ENCODE data around the gene MBNL1.

The MBNL1 gene

GRCh38 chr3:152313914-152314313 is 45.2 kb downstream of the MBNL1 start:
- TF ChIP-seq, protein P1, sequence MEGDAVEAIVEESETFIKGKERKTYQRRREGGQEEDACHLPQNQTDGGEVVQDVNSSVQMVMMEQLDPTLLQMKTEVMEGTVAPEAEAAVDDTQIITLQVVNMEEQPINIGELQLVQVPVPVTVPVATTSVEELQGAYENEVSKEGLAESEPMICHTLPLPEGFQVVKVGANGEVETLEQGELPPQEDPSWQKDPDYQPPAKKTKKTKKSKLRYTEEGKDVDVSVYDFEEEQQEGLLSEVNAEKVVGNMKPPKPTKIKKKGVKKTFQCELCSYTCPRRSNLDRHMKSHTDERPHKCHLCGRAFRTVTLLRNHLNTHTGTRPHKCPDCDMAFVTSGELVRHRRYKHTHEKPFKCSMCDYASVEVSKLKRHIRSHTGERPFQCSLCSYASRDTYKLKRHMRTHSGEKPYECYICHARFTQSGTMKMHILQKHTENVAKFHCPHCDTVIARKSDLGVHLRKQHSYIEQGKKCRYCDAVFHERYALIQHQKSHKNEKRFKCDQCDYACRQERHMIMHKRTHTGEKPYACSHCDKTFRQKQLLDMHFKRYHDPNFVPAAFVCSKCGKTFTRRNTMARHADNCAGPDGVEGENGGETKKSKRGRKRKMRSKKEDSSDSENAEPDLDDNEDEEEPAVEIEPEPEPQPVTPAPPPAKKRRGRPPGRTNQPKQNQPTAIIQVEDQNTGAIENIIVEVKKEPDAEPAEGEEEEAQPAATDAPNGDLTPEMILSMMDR (IDR thresholded peaks at IDR 0.05): no peak
- Mint-ChIP-seq H3K27me3 (ENCODE audit: low read depth, poor library complexity) (no peaks in the 10 kb centered on the region), H3K36me3 (ENCODE audit: low read depth) (peaks cover 5% of the 10 kb centered on the region), H3K9me3 (no peaks in the 10 kb centered on the region), H3K4me3 (no peak overlapping the region), H3K27ac (no peak overlapping the region), H3K4me1 (peaks cover 8% of the 10 kb centered on the region)
- no peak for DNase-seq

- TF ChIP-seq, protein P1 (IDR thresholded peaks at IDR 0.05): no peak
- no peak overlapping the region for H3K4me3 Mint-ChIP-seq
- H3K27ac Mint-ChIP-seq: peak overlapping the region; percentile 80
- H3K4me1 Mint-ChIP-seq: peaks cover 6% of the 10 kb centered on the region
- H3K36me3 Mint-ChIP-seq (ENCODE audit: low read depth): peaks cover 5% of the 10 kb centered on the region
- H3K9me3 Mint-ChIP-seq: no peaks in the 10 kb centered on the region
- DNase-seq: no peak
- H3K27me3 Mint-ChIP-seq (ENCODE audit: low read depth, poor library complexity): no peaks in the 10 kb centered on the region
Measured at GRCh38 chr3:152314677-152315353, 46.1 kb downstream of the MBNL1 start.

GRCh38 chr3:152315623-152316022 is 46.9 kb downstream of the MBNL1 start:
- Mint-ChIP-seq H3K9me3 (no peaks in the 10 kb centered on the region), H3K27ac (no peak overlapping the region), H3K4me3 (no peak overlapping the region), H3K36me3 (ENCODE audit: low read depth) (peaks cover 5% of the 10 kb centered on the region), H3K27me3 (ENCODE audit: low read depth, poor library complexity) (no peaks in the 10 kb centered on the region), H3K4me1 (peaks cover 6% of the 10 kb centered on the region)
- no peak for DNase-seq
- TF ChIP-seq, protein P1 (IDR thresholded peaks at IDR 0.05): no peak

GRCh38 chr3:152316318-152316717 is 47.6 kb downstream of the MBNL1 start:
- peaks cover 5% of the 10 kb centered on the region for H3K36me3 Mint-ChIP-seq (ENCODE audit: low read depth)
- H3K27me3 Mint-ChIP-seq (ENCODE audit: low read depth, poor library complexity): no peaks in the 10 kb centered on the region
- H3K4me3 Mint-ChIP-seq: no peak overlapping the region
- H3K27ac Mint-ChIP-seq: no peak overlapping the region
- no peaks in the 10 kb centered on the region for H3K9me3 Mint-ChIP-seq
- no peak for DNase-seq
- TF ChIP-seq, protein P1 (IDR thresholded peaks at IDR 0.05): no peak
- peaks cover 6% of the 10 kb centered on the region for H3K4me1 Mint-ChIP-seq

- Mint-ChIP-seq H3K4me3 (no peak overlapping the region), H3K27ac (no peak overlapping the region), H3K36me3 (ENCODE audit: low read depth) (peaks cover 5% of the 10 kb centered on the region), H3K4me1 (peaks cover 6% of the 10 kb centered on the region), H3K27me3 (ENCODE audit: low read depth, poor library complexity) (no peaks in the 10 kb centered on the region), H3K9me3 (no peaks in the 10 kb centered on the region)
- TF ChIP-seq, protein P1 (IDR thresholded peaks at IDR 0.05): no peak
- DNase-seq: no peak
Measured at GRCh38 chr3:152317184-152317583, 48.5 kb downstream of the MBNL1 start.

DNA sequence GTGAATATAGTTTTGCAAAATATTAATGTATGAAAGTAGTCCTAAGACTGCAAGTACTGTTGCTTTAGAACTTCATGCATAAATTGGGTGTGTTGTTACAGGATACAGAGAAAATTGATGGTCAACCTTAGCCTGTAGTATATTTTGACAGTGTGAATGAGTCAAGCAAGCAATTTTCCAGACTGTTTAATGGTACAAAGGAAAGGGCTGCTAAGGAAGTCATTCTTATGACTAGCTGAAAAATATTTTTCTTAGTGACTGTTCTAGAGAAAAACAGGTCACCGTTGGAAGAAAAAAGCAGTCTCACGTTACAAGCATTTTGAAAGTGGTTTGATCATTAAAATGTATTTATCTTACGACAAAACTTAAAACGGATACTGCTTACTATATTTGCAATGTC is 49.2 kb downstream of the MBNL1 start:
- no peak overlapping the region for H3K4me3 Mint-ChIP-seq
- peaks cover 6% of the 10 kb centered on the region for H3K4me1 Mint-ChIP-seq
- no peak overlapping the region for H3K27ac Mint-ChIP-seq

More for the DNA sequence above, 49.2 kb downstream of the MBNL1 start:
- Mint-ChIP-seq H3K9me3 (no peaks in the 10 kb centered on the region), H3K36me3 (ENCODE audit: low read depth) (no peaks in the 10 kb centered on the region), H3K27me3 (ENCODE audit: low read depth, poor library complexity) (no peaks in the 10 kb centered on the region)
- TF ChIP-seq, protein P1 (IDR thresholded peaks at IDR 0.05): no peak
- no peak for DNase-seq

Measured in nephron progenitor cell (in vitro differentiated cells).